ENCODE results near the gene GCN1. TPM values are rescaled to one million over a fixed set of nuclear protein-coding genes. Genes with fewer than 3 reads are reported as not detected.

Gene GCN1
- total RNA-seq: 92.3 to 137 TPM (median 97.5 TPM) in 3 replicates
- long read RNA-seq, full-length matches to known transcripts: 12 of 64 reads
- long read RNA-seq, partial matches to known transcripts: 43 of 64 reads
- long read RNA-seq, other reads (novel, unspliced or antisense): 9 of 64 reads

GRCh38 chr12:120194534-120195395 is at the start of gene GCN1:
TSS of gene GCN1 (minus strand) at chr12:120194715. CDS start at chr12:120194697, 18 bp downstream.
- peak within 1 kb of the TSS; percentile 97 for H3K27ac Mint-ChIP-seq (ENCODE audit: unreplicated experiment)
- H3K9me3 Mint-ChIP-seq (ENCODE audit: low read depth): no peaks in the 10 kb centered on the region
- H3K4me1 Mint-ChIP-seq (ENCODE audit: low read depth): peaks cover 62% of the 10 kb centered on the region
- no peaks in the 10 kb centered on the region for H3K27me3 Mint-ChIP-seq (ENCODE audit: low read depth)
- H3K4me3 Mint-ChIP-seq (ENCODE audit: unreplicated experiment): peak within 1 kb of the TSS; percentile 83
- no peak for DNase-seq (ENCODE audit: low spot score)
- TF ChIP-seq CTCF (IDR thresholded peaks at IDR 0.05): peak; percentile 11
- peaks cover 24% of the 10 kb centered on the region for H3K36me3 Mint-ChIP-seq (ENCODE audit: low read depth)

- no peak overlapping the region for H3K27ac Mint-ChIP-seq (ENCODE audit: unreplicated experiment)
- H3K36me3 Mint-ChIP-seq (ENCODE audit: low read depth): peaks cover 3% of the 10 kb centered on the region
- TF ChIP-seq CTCF (IDR thresholded peaks at IDR 0.05): no peak
- H3K4me3 Mint-ChIP-seq (ENCODE audit: unreplicated experiment): no peak overlapping the region
- no peak for DNase-seq (ENCODE audit: low spot score)
- H3K27me3 Mint-ChIP-seq (ENCODE audit: low read depth): no peaks in the 10 kb centered on the region
- H3K9me3 Mint-ChIP-seq (ENCODE audit: low read depth): no peaks in the 10 kb centered on the region
- H3K4me1 Mint-ChIP-seq (ENCODE audit: low read depth): peaks cover 65% of the 10 kb centered on the region
Observed at GRCh38 chr12:120242971-120243699, 48.6 kb upstream of the GCN1 start.

- Mint-ChIP-seq H3K36me3 (ENCODE audit: low read depth) (peaks cover 3% of the 10 kb centered on the region), H3K9me3 (ENCODE audit: low read depth) (no peaks in the 10 kb centered on the region), H3K4me3 (ENCODE audit: unreplicated experiment) (no peak overlapping the region), H3K27ac (ENCODE audit: unreplicated experiment) (no peak overlapping the region), H3K27me3 (ENCODE audit: low read depth) (no peaks in the 10 kb centered on the region), H3K4me1 (ENCODE audit: low read depth) (peaks cover 65% of the 10 kb centered on the region)
- TF ChIP-seq CTCF (IDR thresholded peaks at IDR 0.05): no peak
- DNase-seq (ENCODE audit: low spot score): no peak
Observed at GRCh38 chr12:120242275-120242799, 47.8 kb upstream of the GCN1 start.

GRCh38 chr12:120241561-120242274 is 47.2 kb upstream of the GCN1 start:
- no peaks in the 10 kb centered on the region for H3K9me3 Mint-ChIP-seq (ENCODE audit: low read depth)
- no peak for DNase-seq (ENCODE audit: low spot score)
- H3K4me3 Mint-ChIP-seq (ENCODE audit: unreplicated experiment): no peak overlapping the region
- H3K4me1 Mint-ChIP-seq (ENCODE audit: low read depth): peaks cover 65% of the 10 kb centered on the region
- peaks cover 3% of the 10 kb centered on the region for H3K36me3 Mint-ChIP-seq (ENCODE audit: low read depth)
- H3K27ac Mint-ChIP-seq (ENCODE audit: unreplicated experiment): peak overlapping the region; percentile 15
- TF ChIP-seq CTCF (IDR thresholded peaks at IDR 0.05): no peak
- H3K27me3 Mint-ChIP-seq (ENCODE audit: low read depth): no peaks in the 10 kb centered on the region
